ENCODE measurements around the gene INHBB.

DNA sequence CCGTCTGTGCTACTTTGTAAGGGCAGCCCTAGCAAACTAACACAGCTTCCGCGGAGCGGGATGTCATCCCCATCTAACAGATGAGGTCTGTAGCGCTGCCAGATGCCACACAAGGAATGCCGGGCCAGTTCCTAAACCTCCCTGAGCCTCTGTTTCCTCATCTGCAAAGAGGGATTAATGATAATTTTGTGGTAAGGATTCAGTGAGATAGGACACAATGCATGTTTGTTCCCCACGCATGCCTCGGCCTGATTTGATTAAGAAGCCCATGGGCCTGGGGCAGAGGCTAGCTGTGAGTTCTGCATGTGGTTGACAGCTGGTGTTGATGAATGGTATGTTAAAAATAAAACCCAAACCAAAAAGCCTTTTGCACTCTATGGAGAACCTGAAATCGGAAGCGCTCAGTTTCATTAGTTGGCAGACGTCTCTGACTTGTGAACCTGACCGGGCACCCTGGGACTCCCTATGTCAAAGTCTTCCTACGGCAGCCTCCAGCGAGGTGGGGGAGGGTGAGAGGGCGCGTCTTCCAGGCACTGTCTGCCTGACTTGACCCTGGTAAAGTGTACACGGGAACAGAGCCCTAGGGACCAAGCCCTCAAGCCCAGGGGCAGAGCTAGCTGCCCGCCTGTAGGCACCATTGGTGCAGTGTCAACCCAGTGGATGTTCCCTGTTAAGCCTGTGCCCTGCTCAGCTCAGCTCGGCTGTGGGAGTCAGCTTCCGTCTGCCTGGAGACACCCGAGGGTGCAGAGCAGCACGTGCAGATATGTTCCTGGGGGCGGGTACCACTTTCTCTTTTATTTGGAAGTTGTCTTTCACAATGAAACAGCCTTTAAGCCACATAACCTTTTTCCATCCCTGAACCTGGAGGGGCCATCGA, 14.8 kb upstream of the INHBB start:
- TF ChIP-seq CTCF (conservative IDR thresholded peaks at IDR 0.05; ENCODE audit: low read depth, low read length), result no peak
- no peak for TF ChIP-seq EZH2phosphoT487 (IDR thresholded peaks at IDR 0.05; ENCODE audit: borderline replicate concordance, low read length)
- TF ChIP-seq EZH2 (IDR thresholded peaks at IDR 0.05; ENCODE audit: low read length, unreplicated experiment), result no peak
